NCI-H187 (cell line): ENCODE data around the gene NEDD4L.
"Not testable (repeated sequence)": the region's sequence is repeated elsewhere in the genome, so short reads cannot be mapped to it uniquely, and the experiment has no call there.

Experiments used
- DNase-seq, 2 experiments: peaks; one replicate each; lab custom pipeline; 2025; lab: John Stamatoyannopoulos, UW

NEDD4L gene

GRCh38 chr18:58418361-58418760 is 374.3 kb downstream of the NEDD4L start:
- DNase-seq, result no peak

GRCh38 chr18:58419587-58420199 is 375.7 kb downstream of the NEDD4L start:
- DNase-seq, result no peak

- no peak for DNase-seq
Observed at GRCh38 chr18:58426611-58427010, 382.6 kb downstream of the NEDD4L start.

GRCh38 chr18:58427321-58427720 is 383.3 kb downstream of the NEDD4L start:
- DNase-seq, result no peak

GRCh38 chr18:58429442-58429841 is 385.4 kb downstream of the NEDD4L start:
- no peak for DNase-seq

DNA sequence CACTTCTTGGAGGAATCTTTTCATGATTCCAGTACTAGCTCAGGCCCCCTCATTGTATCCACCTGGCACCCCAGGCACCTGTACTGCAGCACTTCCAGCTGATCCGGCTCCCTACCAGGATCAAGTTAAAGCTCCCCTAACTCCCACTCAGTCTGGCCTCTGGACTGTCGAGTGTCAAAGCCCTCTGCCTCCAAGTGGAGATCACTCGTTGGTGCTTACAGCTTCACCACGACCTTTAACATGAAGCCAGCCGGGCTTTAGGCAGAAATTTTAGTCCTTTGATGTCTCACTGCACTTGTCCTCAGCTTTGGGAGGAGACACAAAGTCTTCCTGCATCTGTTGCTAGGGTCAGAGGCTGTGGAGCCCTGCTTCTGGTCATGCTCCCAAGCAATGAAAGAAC is 387.2 kb downstream of the NEDD4L start:
- DNase-seq, result no peak

DNA sequence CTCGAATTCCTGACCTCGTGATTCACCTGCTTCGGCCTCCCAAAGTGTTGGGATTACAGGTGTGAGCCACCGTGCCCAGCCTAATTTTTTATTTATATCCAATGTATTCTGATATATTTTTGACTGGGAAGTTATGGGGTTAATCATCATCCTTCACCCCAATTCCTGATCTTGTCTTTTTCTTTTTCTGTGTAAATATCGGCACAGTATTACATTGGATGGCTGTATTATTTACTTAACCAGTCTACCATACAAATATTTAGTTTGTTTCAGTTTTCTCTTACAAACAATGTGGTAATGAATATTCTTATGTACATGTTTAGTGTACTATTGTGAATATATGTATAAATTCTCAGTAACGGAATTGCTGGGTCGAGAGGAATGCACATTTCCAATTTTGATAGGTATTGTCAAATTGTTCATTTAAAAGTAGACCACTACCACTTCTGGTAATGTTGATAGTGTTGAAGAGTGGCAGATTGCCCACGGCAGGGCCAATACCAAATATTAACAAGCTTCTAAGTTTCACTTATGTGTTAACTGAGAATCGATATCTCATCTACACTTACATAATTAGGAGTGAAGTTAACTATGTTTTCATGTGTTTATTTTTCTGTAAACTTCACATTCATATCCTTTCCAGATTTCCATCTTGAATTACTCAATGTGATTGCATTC is 388.2 kb downstream of the NEDD4L start:
- DNase-seq, result no peak

- not testable (repeated sequence) for DNase-seq
Observed at GRCh38 chr18:58435221-58436005, 391.4 kb downstream of the NEDD4L start.

DNA sequence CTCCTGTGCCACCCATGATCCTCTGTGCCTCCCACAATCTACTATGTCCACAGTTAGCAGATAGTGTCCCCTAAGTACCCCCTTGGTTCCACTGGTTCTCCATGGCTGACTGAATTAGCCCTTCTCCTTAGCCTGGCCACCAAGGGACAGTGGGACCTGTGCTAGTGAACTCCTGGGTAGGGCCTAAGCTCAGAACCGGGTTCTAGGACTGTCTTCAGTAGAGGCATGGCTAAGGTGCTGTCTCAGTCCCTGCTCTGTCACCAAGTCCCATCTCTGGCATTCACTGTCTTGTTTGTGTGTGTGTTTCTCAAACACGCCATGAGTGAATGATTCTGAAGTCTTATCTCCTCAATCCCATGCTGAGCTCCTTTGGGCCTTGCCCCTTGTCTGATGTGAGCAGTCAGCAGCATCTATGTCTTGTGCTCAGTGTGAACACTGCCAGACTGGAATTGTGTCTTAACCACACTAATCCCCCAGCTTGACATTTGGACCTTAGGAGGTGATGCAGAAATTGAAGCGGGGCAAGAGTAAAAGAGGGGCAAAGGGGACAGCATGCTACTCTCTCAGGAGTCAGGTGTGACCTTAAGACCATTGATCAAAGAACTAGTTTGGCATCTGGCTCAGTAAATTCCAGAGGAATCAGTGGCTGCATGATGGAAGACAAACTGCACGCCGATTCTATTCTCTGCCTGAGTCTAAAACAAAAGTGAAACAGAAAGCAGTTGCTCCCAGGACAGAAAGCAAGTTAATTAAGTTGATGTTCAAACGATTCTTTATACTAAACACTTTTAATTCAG is 394.3 kb downstream of the NEDD4L start:
- no peak for DNase-seq

- DNase-seq, result no peak
Observed at GRCh38 chr18:58438958-58439300, 394.9 kb downstream of the NEDD4L start.

DNA sequence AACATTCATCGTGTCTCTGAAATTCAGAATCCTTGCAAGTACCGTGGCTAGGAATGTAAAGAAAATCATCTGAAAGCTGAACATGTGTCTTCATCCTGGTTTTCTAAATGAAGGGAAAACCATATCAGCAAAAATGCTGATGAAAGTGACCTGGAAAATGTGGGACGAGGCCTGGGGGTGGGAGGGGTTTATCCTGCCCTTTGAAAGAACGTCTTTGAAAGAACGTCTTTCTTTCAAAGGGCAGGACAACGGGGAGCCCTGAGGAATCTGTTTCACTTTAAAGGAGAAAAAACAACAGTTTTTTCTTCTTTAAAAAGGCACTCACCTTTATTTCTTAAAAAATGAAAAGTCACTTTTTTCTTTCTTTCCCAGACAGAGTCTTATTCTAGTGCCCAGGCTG is 399.6 kb downstream of the NEDD4L start:
- DNase-seq, result no peak

DNA sequence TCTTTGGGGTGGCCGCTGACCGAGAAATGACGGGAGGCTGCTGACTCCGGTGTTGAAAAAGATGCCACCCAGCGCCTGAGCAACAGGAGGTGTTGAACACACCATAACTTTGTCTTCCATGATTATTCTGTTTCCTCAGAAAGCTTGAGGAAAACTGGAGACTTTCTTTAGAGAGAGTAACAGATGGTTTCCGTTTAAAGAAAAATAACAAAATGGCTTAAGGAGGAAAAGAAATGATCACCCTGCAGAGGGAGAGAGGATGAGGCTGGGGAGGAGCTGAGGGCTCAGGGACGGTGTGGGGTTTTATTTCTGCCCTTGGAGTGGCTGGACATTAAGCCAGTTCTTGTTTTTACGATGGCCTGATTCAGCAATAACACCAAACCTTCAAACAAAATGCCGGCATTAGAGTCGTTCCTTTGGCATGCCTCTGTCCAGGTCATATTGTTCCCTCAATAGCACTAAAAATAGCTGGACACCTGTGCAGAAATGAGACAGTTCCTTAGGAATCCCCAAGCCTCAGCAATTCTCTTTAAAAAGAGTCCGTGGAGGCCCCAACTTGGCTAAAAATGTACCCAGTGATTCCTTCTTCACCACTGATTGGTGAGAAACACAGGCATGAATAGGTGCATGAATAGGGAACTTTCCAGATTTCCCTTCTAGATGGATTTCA is 402.5 kb downstream of the NEDD4L start:
- DNase-seq, result no peak

DNA sequence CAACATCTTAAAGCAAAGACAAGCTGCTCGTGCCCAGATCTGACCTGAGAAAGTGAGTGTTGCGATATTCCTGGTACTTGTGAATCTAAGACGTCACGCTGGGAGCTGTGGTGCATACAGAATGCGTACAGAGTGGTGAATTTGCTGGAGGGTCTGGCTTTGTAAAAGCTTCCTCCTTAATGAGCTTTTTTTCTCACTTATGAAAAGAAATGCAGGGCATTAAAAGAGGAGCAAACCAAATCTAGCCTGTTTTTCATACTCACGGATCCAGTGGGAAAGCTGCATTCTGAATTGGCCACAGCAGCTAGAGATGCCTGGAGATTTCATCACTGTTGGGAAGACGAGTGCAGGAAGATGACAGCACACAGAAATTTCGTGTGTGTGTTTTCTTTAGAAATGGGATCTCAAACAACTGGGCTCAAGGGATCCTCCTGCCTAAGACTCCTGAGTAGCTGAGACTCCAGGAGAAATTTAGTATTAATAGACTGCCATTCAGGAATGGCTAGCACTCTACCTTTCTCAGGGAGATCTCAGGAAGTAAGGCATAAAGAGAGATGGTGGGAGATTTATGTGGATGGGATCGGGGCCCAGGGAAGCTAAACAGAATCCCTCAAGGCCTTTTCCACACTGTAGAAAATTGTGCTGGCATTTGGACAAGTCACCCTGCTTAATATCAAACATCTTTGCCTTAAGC is 403.5 kb downstream of the NEDD4L start:
- DNase-seq, result no peak

- DNase-seq, result no peak
Observed at GRCh38 chr18:58449464-58449863, 405.4 kb downstream of the NEDD4L start.
